NK-92 treated with Interleukin-12 subunit alpha and Interleukin-12 subunit beta, amount 100 ng/mL, for 24 hours (cell line): Measurements from ENCODE around the gene FUT7.

ENCODE experiments used
- DNase-seq: peaks from one replicate; lab custom pipeline; 2025; lab: John Stamatoyannopoulos, UW

The FUT7 gene

DNA sequence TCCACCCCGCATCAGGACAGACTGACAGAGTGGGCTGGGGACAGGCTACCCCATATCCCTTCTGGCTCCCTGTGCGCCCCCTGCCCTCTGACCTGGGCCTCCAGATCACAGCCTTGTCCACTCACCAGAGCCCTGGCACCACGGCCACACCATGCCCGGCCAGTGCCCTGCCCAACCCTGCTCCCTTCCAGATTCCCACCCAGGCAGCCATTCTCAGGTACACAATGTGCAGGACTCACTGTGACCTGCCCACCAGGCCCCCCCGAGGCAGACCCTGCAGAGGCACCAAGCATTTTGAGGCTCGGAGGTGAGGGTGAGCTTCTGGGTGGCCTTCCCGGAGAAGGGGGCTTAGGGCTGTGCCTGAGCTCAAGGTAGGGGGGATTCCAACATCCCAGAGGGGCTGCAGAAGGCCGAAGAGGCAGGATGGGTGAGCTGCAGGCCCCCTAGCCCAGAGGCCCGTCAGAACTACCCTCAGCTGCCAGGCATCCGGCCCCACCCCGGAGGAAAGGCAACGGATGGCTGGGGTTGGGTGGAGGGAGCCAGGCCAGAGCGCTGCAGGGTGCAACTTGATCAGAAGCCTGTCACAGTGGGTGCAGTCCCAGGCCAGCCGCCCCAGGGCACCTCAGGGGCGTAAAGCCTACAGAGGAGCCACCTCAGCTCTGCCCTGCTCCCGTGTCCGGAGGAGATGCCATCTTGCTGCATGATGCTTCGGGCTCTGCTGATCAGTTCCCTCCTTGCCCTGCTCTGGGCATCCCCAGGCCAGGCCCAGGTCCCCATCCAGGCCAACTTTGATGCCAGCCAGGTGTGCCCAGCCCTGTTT, 49.4 kb downstream of the FUT7 start, which contains the start of gene LCNL1:
Gene LCNL1, plus strand, starts transcription at position 762 of the 820 bp plus-strand sequence. CDS start 594 bp downstream, outside the sequence.
- DNase-seq = no peak

GRCh38 chr9:136981588-136982231, 50.2 kb downstream of the FUT7 start:
- DNase-seq = no peak

DNA sequence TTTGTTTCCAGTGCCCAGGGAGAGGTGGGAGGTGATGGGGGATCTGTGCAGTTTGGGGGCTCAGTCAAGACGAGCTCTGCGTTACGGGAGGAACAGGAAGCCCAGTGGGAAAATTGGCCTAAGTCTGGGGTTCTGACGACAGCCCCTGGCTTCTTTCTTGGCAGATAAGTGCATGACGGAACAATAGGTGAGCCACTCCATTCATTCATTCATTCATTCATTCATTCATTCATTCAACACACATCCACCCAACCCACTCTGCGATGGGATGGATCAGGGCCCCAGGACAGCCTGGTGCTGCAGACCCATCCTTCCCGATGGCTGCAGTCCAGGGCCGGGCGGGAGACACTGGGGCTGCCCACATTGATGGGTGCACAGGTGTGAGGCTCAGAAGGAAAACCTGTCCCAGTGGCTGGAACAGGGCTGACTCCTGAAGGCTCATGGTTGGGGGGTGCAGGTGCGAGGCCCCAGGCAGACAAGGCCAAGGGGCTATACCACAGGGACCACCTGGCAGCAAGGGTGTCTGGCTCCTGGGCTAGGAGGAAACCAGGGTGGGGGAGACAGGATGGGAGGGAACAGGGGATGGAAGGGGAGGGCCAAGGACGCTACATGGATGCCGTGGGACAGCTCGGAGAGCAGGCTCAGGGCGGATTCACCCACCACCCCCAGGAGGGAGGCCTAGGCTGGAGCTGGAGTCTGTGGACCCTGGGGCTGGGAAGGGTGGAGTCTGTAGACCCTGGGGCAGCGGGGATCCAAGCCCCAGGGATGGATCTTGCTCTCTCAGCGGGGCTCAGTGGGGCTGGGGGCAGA, 51.0 kb downstream of the FUT7 start:
- DNase-seq = no peak
